Right lobe of liver (tissue), 4 donors: ENCODE measurements around the gene PDK3.

Experiments
- POLR2A ChIP-seq: fragments of 450-650 bp; IDR thresholded peaks from one replicate; pipeline ENCODE4 v1.6.1; 2017; ENCODE audit warnings: antibody characterized with exemption, mild to moderate bottlenecking
- TF ChIP-seq, protein P1 (sequence below), 4 donors: fragments of 200-600 bp in 3 of 4; fragments of 450-650 bp in 1 of 4; IDR thresholded peaks; one replicate each; pipeline versions ENCODE4 v1.5.1 to v1.8.0; 2016 to 2022; ENCODE audit warnings: antibody characterized with exemption in 4 of 4, mild to moderate bottlenecking in 2 of 4
- donor health status: DM: no; HTN: no; CAD: no.
- donor health status: DM: no; HTN: no; CAD: no.
- donor health status: DM: no; HTN: yes; CAD: no.

DNA sequence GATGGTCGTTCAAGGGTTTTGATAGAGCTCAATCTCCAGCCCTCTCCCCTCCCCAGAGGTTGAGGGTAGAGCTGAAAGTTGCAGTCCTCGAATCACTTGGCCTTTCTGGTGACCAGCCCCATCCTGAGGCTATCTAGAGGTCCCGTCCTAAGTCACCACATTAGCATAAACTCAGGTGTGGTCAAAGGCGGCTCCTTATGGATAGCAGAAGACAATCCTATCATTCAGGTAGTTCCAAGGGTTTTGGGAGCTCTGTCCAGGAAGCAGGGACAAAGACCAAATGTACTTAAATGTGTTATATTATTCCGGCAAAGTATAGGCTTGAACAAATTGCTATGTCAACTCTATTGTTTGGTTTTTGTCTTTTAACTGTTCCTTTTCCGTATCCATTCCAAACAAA, 30.6 kb downstream of the PDK3 start:
- TF ChIP-seq, protein P1, sequence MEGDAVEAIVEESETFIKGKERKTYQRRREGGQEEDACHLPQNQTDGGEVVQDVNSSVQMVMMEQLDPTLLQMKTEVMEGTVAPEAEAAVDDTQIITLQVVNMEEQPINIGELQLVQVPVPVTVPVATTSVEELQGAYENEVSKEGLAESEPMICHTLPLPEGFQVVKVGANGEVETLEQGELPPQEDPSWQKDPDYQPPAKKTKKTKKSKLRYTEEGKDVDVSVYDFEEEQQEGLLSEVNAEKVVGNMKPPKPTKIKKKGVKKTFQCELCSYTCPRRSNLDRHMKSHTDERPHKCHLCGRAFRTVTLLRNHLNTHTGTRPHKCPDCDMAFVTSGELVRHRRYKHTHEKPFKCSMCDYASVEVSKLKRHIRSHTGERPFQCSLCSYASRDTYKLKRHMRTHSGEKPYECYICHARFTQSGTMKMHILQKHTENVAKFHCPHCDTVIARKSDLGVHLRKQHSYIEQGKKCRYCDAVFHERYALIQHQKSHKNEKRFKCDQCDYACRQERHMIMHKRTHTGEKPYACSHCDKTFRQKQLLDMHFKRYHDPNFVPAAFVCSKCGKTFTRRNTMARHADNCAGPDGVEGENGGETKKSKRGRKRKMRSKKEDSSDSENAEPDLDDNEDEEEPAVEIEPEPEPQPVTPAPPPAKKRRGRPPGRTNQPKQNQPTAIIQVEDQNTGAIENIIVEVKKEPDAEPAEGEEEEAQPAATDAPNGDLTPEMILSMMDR (IDR thresholded peaks at IDR 0.05), result no peak
- TF ChIP-seq POLR2A, result no peak
